Nephron progenitor cell (in vitro differentiated cells): Measurements from ENCODE around the gene LIFR.

Experiments
- DNase-seq: peaks from one replicate; pipeline ENCODE4 v3.0.0; 2021
- H3K27ac Mint-ChIP-seq: 2 replicates; pipeline ENCODE4 v1.8.0; 2021; ENCODE audit warnings: mild to moderate bottlenecking, moderate library complexity, mixed read lengths
- H3K27me3 Mint-ChIP-seq: 2 replicates; pipeline ENCODE4 v1.8.0; 2021; ENCODE audit warnings: mild to moderate bottlenecking, low read depth, mixed read lengths; ENCODE audit not compliant: poor library complexity
- H3K36me3 Mint-ChIP-seq: 2 replicates; pipeline ENCODE4 v1.8.0; 2021; ENCODE audit warnings: low read depth, mixed read lengths
- H3K4me1 Mint-ChIP-seq: 2 replicates; pipeline ENCODE4 v1.8.0; 2021; ENCODE audit warnings: mixed read lengths
- H3K4me3 Mint-ChIP-seq: 2 replicates; pipeline ENCODE4 v1.8.0; 2021; ENCODE audit warnings: mild to moderate bottlenecking, moderate library complexity, mixed read lengths
- H3K9me3 Mint-ChIP-seq: 2 replicates; pipeline ENCODE4 v1.8.0; 2021; ENCODE audit warnings: mild to moderate bottlenecking, moderate library complexity, mixed read lengths
- TF ChIP-seq, protein P1 (sequence below): fragments of 200-600 bp; sonication (generic); IDR thresholded peaks from 2 replicates; pipeline ENCODE4 v1.5.0; 2021; ENCODE audit warnings: antibody characterized with exemption

The LIFR gene

DNA sequence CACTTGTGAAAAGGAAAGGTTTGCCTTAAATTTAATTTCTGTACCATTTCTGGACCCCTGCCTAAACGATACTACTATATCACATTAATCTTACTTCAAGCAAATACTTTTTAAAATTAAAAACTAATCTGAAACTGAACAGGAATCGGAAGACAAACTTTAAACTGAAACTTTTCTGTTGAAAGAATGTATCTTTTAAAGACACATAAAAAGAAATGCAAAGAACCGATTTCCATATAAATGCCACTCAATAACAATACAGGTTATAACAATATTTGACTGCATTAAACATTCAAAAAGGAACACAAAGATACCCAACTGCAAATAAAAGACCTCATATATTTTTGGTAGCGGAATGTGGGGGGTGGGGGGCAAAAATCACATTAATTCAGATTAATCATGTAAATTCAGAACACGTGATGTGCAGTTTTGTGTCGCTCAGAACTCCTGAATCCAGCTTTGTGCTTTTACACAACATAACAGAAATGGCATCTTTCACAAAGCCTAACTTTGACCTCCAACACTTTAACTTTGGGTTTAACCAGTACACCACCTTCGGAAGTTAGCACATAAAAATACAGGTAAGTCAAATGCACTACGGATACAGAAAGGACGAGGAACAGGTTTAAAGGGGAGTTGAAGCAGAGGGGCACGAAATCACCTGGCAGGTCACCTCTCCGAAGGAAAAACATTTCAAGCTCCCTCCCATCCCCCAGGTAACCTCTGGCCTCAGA is 925 bp downstream of the LIFR start:
- Mint-ChIP-seq H3K4me3 (peak overlapping the region; percentile 96), H3K9me3 (no peaks in the 10 kb centered on the region), H3K4me1 (peaks cover 41% of the 10 kb centered on the region), H3K36me3 (no peaks in the 10 kb centered on the region), H3K27me3 (peaks cover 21% of the 10 kb centered on the region), H3K27ac (peak overlapping the region; percentile 84)
- no peak for DNase-seq
- TF ChIP-seq, protein P1, sequence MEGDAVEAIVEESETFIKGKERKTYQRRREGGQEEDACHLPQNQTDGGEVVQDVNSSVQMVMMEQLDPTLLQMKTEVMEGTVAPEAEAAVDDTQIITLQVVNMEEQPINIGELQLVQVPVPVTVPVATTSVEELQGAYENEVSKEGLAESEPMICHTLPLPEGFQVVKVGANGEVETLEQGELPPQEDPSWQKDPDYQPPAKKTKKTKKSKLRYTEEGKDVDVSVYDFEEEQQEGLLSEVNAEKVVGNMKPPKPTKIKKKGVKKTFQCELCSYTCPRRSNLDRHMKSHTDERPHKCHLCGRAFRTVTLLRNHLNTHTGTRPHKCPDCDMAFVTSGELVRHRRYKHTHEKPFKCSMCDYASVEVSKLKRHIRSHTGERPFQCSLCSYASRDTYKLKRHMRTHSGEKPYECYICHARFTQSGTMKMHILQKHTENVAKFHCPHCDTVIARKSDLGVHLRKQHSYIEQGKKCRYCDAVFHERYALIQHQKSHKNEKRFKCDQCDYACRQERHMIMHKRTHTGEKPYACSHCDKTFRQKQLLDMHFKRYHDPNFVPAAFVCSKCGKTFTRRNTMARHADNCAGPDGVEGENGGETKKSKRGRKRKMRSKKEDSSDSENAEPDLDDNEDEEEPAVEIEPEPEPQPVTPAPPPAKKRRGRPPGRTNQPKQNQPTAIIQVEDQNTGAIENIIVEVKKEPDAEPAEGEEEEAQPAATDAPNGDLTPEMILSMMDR, result no peak

DNA sequence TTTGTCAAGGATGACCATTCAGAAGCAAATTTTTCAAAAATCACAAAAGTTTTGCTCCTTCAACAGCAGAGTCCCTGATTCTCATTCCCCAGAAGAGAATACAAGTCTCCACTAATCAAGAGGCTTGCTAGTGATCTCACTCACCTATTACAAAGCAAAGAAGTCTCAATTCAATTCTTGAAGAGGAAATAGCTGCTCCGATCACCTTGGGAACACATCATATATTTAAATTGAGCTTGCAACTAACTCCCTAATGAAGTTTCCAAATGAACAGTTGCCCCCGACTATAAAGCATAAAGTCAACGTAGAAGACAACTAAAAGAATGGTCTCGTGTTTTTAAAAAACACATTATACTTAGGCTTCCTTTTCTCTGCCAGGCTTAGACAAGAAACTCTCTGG is 1.6 kb downstream of the LIFR start:
- Mint-ChIP-seq H3K27me3 (peaks cover 21% of the 10 kb centered on the region), H3K4me3 (peak overlapping the region; percentile 96), H3K4me1 (peaks cover 41% of the 10 kb centered on the region), H3K9me3 (no peaks in the 10 kb centered on the region), H3K36me3 (no peaks in the 10 kb centered on the region), H3K27ac (no peak overlapping the region)
- DNase-seq, result no peak
- TF ChIP-seq, protein P1, result no peak

GRCh38 chr5:38554403-38554802 is 2.0 kb downstream of the LIFR start:
- H3K27me3 Mint-ChIP-seq, result peaks cover 23% of the 10 kb centered on the region
- H3K4me3 Mint-ChIP-seq, result peak overlapping the region; percentile 96
- no peak overlapping the region for H3K27ac Mint-ChIP-seq
- H3K36me3 Mint-ChIP-seq, result no peaks in the 10 kb centered on the region
- DNase-seq, result no peak
- H3K9me3 Mint-ChIP-seq, result no peaks in the 10 kb centered on the region
- peaks cover 41% of the 10 kb centered on the region for H3K4me1 Mint-ChIP-seq
- TF ChIP-seq, protein P1, result no peak

- no peak overlapping the region for H3K4me3 Mint-ChIP-seq
Measured at GRCh38 chr5:38553001-38553521, 3.4 kb downstream of the LIFR start.

DNA sequence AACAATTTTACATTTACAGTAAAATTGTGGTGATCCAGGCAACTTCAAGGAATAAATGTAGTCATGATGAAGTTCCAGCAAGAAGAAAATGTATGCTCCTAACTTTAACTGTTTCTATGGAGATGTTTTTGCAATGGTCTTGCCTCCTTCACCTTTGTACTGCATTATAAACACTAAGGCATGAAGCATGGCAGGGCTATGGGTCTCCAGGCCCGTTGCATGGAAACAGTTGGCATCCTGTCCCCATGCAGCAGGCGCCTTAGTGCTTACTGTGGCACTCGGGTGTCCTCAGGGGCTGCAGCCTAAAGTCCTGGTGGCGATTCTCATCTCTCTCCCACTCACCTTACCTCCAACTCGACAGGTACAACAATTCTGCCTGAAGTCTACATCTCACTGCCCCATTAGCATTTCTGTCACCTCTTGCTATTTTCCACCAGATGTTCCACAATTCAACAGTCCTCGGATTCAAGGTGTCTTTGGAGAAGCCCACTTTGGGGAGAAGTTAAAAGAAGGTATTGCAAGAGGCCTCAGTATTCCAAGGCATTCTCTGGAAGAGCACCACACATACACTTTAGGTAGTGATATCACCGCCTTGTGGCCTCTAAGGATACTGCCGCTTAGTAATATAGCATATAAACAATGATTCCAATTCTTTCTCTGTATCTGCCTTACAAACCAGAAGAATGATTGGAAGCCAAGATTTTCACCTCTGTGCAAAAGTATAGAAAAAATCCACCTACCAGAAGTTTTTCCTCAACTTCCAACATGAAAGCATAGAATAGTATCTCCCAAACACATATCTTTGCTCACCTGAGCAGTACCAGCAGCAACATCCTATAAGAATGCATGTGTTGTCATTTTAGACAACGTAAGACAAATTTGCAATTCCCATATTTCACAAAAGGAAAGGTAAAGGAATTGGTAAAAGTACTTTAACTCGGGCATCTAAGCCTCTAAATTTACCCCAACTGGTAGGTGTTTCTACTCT is 5.1 kb downstream of the LIFR start:
- Mint-ChIP-seq H3K27ac (no peak overlapping the region), H3K27me3 (peaks cover 23% of the 10 kb centered on the region), H3K4me1 (peaks cover 35% of the 10 kb centered on the region), H3K4me3 (no peak overlapping the region), H3K9me3 (no peaks in the 10 kb centered on the region), H3K36me3 (no peaks in the 10 kb centered on the region)
- no peak for DNase-seq
- TF ChIP-seq, protein P1, result peak; percentile 63

More at GRCh38 chr5:38553001-38553521, 3.4 kb downstream of the LIFR start:
- DNase-seq, result no peak
- Mint-ChIP-seq H3K4me1 (peaks cover 40% of the 10 kb centered on the region), H3K27ac (no peak overlapping the region), H3K9me3 (no peaks in the 10 kb centered on the region), H3K27me3 (peaks cover 23% of the 10 kb centered on the region), H3K36me3 (no peaks in the 10 kb centered on the region)
- TF ChIP-seq, protein P1, result no peak
